GM19455 (cell line): ENCODE results near the gene LMF1.

Experiments
- ATAC-seq: cut with Tn5 transposase; IDR thresholded peaks from one replicate; pipeline ENCODE4 v1.9.1; 2021; ENCODE audit not compliant: unreplicated experiment

LMF1 gene

GRCh38 chr16:986411-986810 is 15.6 kb upstream of the LMF1 start:
- ATAC-seq, result no peak

- ATAC-seq, result no peak
These were observed 15.0 kb upstream of the LMF1 start for GRCh38 chr16:985646-986400.

GRCh38 chr16:984736-985636 is 14.2 kb upstream of the LMF1 start:
- no peak for ATAC-seq

- no peak for ATAC-seq
These were observed 13.4 kb upstream of the LMF1 start for GRCh38 chr16:984121-984694.

GRCh38 chr16:983044-984030 is 12.6 kb upstream of the LMF1 start:
- no peak for ATAC-seq

- ATAC-seq, result no peak
These were observed 11.6 kb upstream of the LMF1 start for GRCh38 chr16:982145-983043.

GRCh38 chr16:981695-982144 is 10.9 kb upstream of the LMF1 start, which contains the start of gene SOX8:
Gene SOX8, plus strand, starts transcription at chr16:981770. Its CDS starts 153 bp downstream, at chr16:981923.
- no peak for ATAC-seq

- ATAC-seq, result no peak
These were observed 9.7 kb upstream of the LMF1 start for GRCh38 chr16:980595-980854.

GRCh38 chr16:979859-980594 is 9.2 kb upstream of the LMF1 start:
- ATAC-seq, result no peak

GRCh38 chr16:979147-979546 is 8.4 kb upstream of the LMF1 start:
- no peak for ATAC-seq

GRCh38 chr16:978403-978802 is 7.6 kb upstream of the LMF1 start:
- ATAC-seq, result no peak

GRCh38 chr16:977896-978295 is 7.1 kb upstream of the LMF1 start:
- no peak for ATAC-seq

- no peak for ATAC-seq
These were observed 6.4 kb upstream of the LMF1 start for GRCh38 chr16:977081-977701.

GRCh38 chr16:976389-976931 is 5.7 kb upstream of the LMF1 start:
- no peak for ATAC-seq

GRCh38 chr16:975291-975690 is 4.5 kb upstream of the LMF1 start:
- no peak for ATAC-seq

- ATAC-seq, result no peak
These were observed 4.0 kb upstream of the LMF1 start for GRCh38 chr16:974611-975261.

- ATAC-seq, result no peak
These were observed 3.3 kb upstream of the LMF1 start for GRCh38 chr16:974001-974601.
